Activated T-helper 1 cell treated with anti-CD3 and anti-CD28 coated beads, Interleukin-12 subunit alpha, Interleukin-12 subunit beta, Interleukin-2, Interleukin-4 antibody, amounts not matched to agents 30 ng/mL and 10 ng/mL and 1 ng/mL, durations not matched to agents 14 hours and 24 hours and 36 hours (primary cell): ENCODE results near the gene STAMBP. TPM values are rescaled to one million over a fixed set of nuclear protein-coding genes. Genes with fewer than 3 reads are reported as not detected.

Source experiments
- DNase-seq: peaks from one replicate; pipeline ENCODE4 v3.0.0; 2021; ENCODE audit warnings: low spot score
- H3K27ac Mint-ChIP-seq: one replicate; pipeline ENCODE4 v1.8.0; 2021; ENCODE audit warnings: mild to moderate bottlenecking, mixed read lengths
- H3K27me3 Mint-ChIP-seq: one replicate; pipeline ENCODE4 v1.8.0; 2022; ENCODE audit warnings: mild to moderate bottlenecking, moderate library complexity, mixed read lengths; ENCODE audit not compliant: insufficient read depth
- H3K36me3 Mint-ChIP-seq: one replicate; pipeline ENCODE4 v1.8.0; 2021; ENCODE audit warnings: low read depth, mixed read lengths
- H3K4me1 Mint-ChIP-seq: one replicate; pipeline ENCODE4 v1.8.0; 2021; ENCODE audit warnings: low read depth, mixed read lengths
- H3K4me3 Mint-ChIP-seq: one replicate; pipeline ENCODE4 v1.8.0; 2021; ENCODE audit warnings: mild to moderate bottlenecking, moderate library complexity, mixed read lengths
- H3K9me3 Mint-ChIP-seq: one replicate; pipeline ENCODE4 v1.8.0; 2021; ENCODE audit warnings: mixed read lengths
- intact Hi-C: fragments of 100-400 bp; cut with micrococcal nuclease; formaldehyde crosslinking; loops from one replicate; pipeline ENCODE4 v1.15.1; 2024
- total RNA-seq: library from RNA; stranded (reverse); gene quantifications from 2 replicates; pipeline ENCODE4 v1.2.3, GENCODE V29; 2022

Gene STAMBP
- total RNA-seq, 1 donor from 2014 or later, result 50.8 TPM

- intact Hi-C loops, result loop anchor here (1.0 kb wide), 6 partner anchors 44 to 511 kb away; partner anchors contain the start of genes BOLA3 and DUSP11
- DNase-seq, result peak; percentile 27
- H3K4me3 Mint-ChIP-seq, result no peak overlapping the region
- peaks cover 4% of the 10 kb centered on the region for H3K36me3 Mint-ChIP-seq
- no peak overlapping the region for H3K27ac Mint-ChIP-seq
- peaks cover 5% of the 10 kb centered on the region for H3K27me3 Mint-ChIP-seq
- no peaks in the 10 kb centered on the region for H3K9me3 Mint-ChIP-seq
- peaks cover 40% of the 10 kb centered on the region for H3K4me1 Mint-ChIP-seq
Measured at GRCh38 chr2:73823916-73824523, 4.7 kb upstream of the STAMBP start.

GRCh38 chr2:73825408-73825807 lies 3.4 kb upstream of the STAMBP start:
- intact Hi-C loops, result no loop called here
- no peak for DNase-seq
- H3K4me1 Mint-ChIP-seq, result peaks cover 52% of the 10 kb centered on the region
- H3K9me3 Mint-ChIP-seq, result no peaks in the 10 kb centered on the region
- peaks cover 4% of the 10 kb centered on the region for H3K36me3 Mint-ChIP-seq
- H3K27me3 Mint-ChIP-seq, result peaks cover 5% of the 10 kb centered on the region
- no peak overlapping the region for H3K27ac Mint-ChIP-seq
- no peak overlapping the region for H3K4me3 Mint-ChIP-seq

- H3K36me3 Mint-ChIP-seq, result peaks cover 14% of the 10 kb centered on the region
- peaks cover 52% of the 10 kb centered on the region for H3K4me1 Mint-ChIP-seq
- intact Hi-C loops, result no loop called here
- DNase-seq, result no peak
- H3K9me3 Mint-ChIP-seq, result no peaks in the 10 kb centered on the region
- H3K27me3 Mint-ChIP-seq, result peaks cover 5% of the 10 kb centered on the region
- peak overlapping the region; percentile 79 for H3K4me3 Mint-ChIP-seq
- H3K27ac Mint-ChIP-seq, result no peak overlapping the region
Measured at GRCh38 chr2:73827018-73827417, 1.7 kb upstream of the STAMBP start.

GRCh38 chr2:73827660-73828388 lies 937 bp upstream of the STAMBP start:
- H3K36me3 Mint-ChIP-seq, result peaks cover 21% of the 10 kb centered on the region
- no peak for DNase-seq
- peak overlapping the region; percentile 78 for H3K27ac Mint-ChIP-seq
- H3K4me3 Mint-ChIP-seq, result peak overlapping the region; percentile 79
- intact Hi-C loops, result loop anchor here (1.0 to 2.0 kb wide), 8 partner anchors 98 to 627 kb away; partner anchors contain the start of genes BOLA3, DGUOK, INO80B and MOB1A
- H3K4me1 Mint-ChIP-seq, result peaks cover 58% of the 10 kb centered on the region
- H3K27me3 Mint-ChIP-seq, result peaks cover 5% of the 10 kb centered on the region
- H3K9me3 Mint-ChIP-seq, result no peaks in the 10 kb centered on the region

- Mint-ChIP-seq H3K9me3 (no peaks in the 10 kb centered on the region), H3K36me3 (peaks cover 23% of the 10 kb centered on the region), H3K27me3 (peaks cover 5% of the 10 kb centered on the region), H3K4me1 (peaks cover 60% of the 10 kb centered on the region), H3K4me3 (peak overlapping the region; percentile 98), H3K27ac (peak overlapping the region; percentile 99)
- no peak for DNase-seq
- intact Hi-C loops, result loop anchor here (1.0 to 2.0 kb wide), 8 partner anchors 98 to 626 kb away; partner anchors contain the start of genes BOLA3, DGUOK, INO80B and MOB1A
Measured at GRCh38 chr2:73828389-73828817, 358 bp upstream of the STAMBP start.

GRCh38 chr2:73830871-73831401 lies 2.2 kb downstream of the STAMBP start:
- no peak for DNase-seq
- intact Hi-C loops, result loop anchor here (1.0 to 2.0 kb wide), 8 partner anchors 10 to 148 kb away; partner anchors contain the start of gene TPRKB
- Mint-ChIP-seq H3K4me1 (peaks cover 60% of the 10 kb centered on the region), H3K27me3 (peaks cover 3% of the 10 kb centered on the region), H3K9me3 (no peaks in the 10 kb centered on the region), H3K27ac (peak overlapping the region; percentile 99), H3K4me3 (peak overlapping the region; percentile 98), H3K36me3 (peaks cover 40% of the 10 kb centered on the region)

- intact Hi-C loops, result no loop called here
- H3K4me1 Mint-ChIP-seq, result peaks cover 49% of the 10 kb centered on the region
- H3K36me3 Mint-ChIP-seq, result peaks cover 42% of the 10 kb centered on the region
- no peak for DNase-seq
- H3K27ac Mint-ChIP-seq, result peak overlapping the region; percentile 7
- H3K4me3 Mint-ChIP-seq, result no peak overlapping the region
- H3K27me3 Mint-ChIP-seq, result no peaks in the 10 kb centered on the region
- H3K9me3 Mint-ChIP-seq, result no peaks in the 10 kb centered on the region
Measured at GRCh38 chr2:73832930-73833329, 4.2 kb downstream of the STAMBP start.

- Mint-ChIP-seq H3K27me3 (no peaks in the 10 kb centered on the region), H3K36me3 (peaks cover 52% of the 10 kb centered on the region), H3K4me3 (no peak overlapping the region), H3K4me1 (peaks cover 33% of the 10 kb centered on the region), H3K9me3 (no peaks in the 10 kb centered on the region), H3K27ac (no peak overlapping the region)
- DNase-seq, result no peak
- intact Hi-C loops, result no loop called here
Measured at GRCh38 chr2:73836141-73836943, 7.6 kb downstream of the STAMBP start.

- Mint-ChIP-seq H3K9me3 (no peaks in the 10 kb centered on the region), H3K27me3 (no peaks in the 10 kb centered on the region), H3K27ac (no peak overlapping the region), H3K36me3 (peaks cover 45% of the 10 kb centered on the region), H3K4me1 (peaks cover 27% of the 10 kb centered on the region), H3K4me3 (no peak overlapping the region)
- intact Hi-C loops, result no loop called here
- DNase-seq, result no peak
Measured at GRCh38 chr2:73837847-73838585, 9.3 kb downstream of the STAMBP start.

- Mint-ChIP-seq H3K27me3 (no peaks in the 10 kb centered on the region), H3K4me3 (no peak overlapping the region), H3K27ac (no peak overlapping the region), H3K4me1 (peaks cover 29% of the 10 kb centered on the region), H3K9me3 (no peaks in the 10 kb centered on the region), H3K36me3 (peaks cover 40% of the 10 kb centered on the region)
- intact Hi-C loops, result no loop called here
- DNase-seq, result no peak
Measured at GRCh38 chr2:73838889-73839534, 10.3 kb downstream of the STAMBP start.

GRCh38 chr2:73839653-73840411 lies 11.1 kb downstream of the STAMBP start:
- Mint-ChIP-seq H3K36me3 (peaks cover 43% of the 10 kb centered on the region), H3K9me3 (no peaks in the 10 kb centered on the region), H3K27ac (no peak overlapping the region), H3K27me3 (no peaks in the 10 kb centered on the region), H3K4me1 (peaks cover 32% of the 10 kb centered on the region), H3K4me3 (no peak overlapping the region)
- DNase-seq, result no peak
- intact Hi-C loops, result no loop called here
